GM18951 (cell line): Measurements from ENCODE around the gene GLI3.

Experiments used
- POLR2A ChIP-seq: IDR thresholded peaks from 4 replicates; pipeline ENCODE4 v1.6.1; 2011; ENCODE audit warnings: mild to moderate bottlenecking; ENCODE audit not compliant: insufficient read length, insufficient read depth; ENCODE audit errors: extremely low read depth
- in situ Hi-C: fragments of 300-500 bp; cut with MboI; formaldehyde crosslinking; loops from one replicate; pipeline ENCODE4 v1.12.0; 2022; ENCODE audit warnings: low sequenced_read_pairs, mixed read lengths, inconsistent platforms; ENCODE audit not compliant: unreplicated experiment

The GLI3 gene

GRCh38 chr7:41927380-41927779 is 309.6 kb downstream of the GLI3 start:
- in situ Hi-C loops, result no loop called here
- TF ChIP-seq POLR2A, result no peak

GRCh38 chr7:41925946-41926345 is 311.1 kb downstream of the GLI3 start:
- in situ Hi-C loops, result no loop called here
- no peak for TF ChIP-seq POLR2A

- in situ Hi-C loops, result no loop called here
- no peak for TF ChIP-seq POLR2A
Observed at GRCh38 chr7:41924796-41925195, 312.2 kb downstream of the GLI3 start.

DNA sequence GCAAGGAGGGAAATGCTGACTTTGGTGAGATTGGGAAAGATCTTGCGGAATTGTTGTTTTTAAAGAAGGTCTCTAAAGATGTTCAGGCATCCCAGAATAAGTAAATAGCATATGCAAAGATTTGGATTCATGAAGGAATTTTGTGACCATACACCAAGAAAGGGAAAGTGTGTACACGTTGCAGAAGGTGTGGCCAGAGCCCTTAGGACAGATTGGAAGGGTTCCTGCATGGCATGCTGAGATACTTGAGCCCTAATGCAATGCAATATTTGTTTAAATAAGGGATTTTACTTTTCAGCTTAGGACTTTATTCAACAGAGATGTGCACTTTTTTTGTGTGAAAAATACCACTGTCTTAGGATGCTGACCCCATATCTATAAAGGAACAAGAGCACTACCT is 314.6 kb downstream of the GLI3 start:
- in situ Hi-C loops, result no loop called here
- no peak for TF ChIP-seq POLR2A

GRCh38 chr7:41921453-41921981 is 315.5 kb downstream of the GLI3 start:
- TF ChIP-seq POLR2A, result no peak
- in situ Hi-C loops, result no loop called here

- in situ Hi-C loops, result no loop called here
- TF ChIP-seq POLR2A, result no peak
Observed at GRCh38 chr7:41918597-41918996, 318.4 kb downstream of the GLI3 start.

DNA sequence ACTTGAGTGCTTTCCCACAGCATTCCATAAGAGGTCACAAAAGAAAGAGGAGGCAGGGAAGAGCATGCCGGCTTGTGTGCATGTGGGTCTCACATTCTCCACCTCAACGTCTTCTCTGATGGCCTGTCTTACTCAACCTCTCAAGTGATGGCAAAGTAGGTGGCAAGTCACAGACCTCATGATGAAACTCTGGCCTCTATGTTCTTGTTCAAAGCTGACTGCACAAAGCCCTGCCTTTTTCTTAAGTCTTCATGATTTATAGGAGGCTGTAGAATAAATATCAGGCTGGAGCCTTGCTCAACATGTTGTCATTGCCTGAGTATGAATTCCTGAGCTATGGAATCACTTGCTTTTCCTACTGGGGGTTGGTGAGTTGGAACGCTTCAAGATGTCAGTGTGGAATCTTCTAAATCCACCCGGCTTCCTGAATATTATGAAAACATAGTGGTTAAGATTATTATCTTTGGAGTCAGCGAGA is 320.5 kb downstream of the GLI3 start:
- no peak for TF ChIP-seq POLR2A
- in situ Hi-C loops, result no loop called here

DNA sequence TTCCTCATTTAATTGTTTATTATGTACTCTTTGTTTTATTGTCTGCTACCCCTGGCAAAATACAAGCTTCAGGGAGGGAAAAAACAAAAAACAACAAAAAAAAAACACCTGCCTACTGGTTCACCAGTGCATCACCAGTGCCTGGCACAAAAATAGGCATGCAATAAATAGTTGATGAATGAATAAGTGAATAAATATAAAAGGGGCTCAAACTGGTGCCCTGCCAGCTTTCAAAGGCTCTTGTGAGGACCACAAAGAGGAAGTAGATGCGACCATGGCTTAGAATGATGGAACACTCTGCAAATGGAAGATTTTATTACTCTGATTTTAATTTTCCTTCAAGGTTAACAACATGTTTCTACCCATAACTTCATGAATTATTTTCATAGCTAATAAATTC is 321.1 kb downstream of the GLI3 start:
- TF ChIP-seq POLR2A, result no peak
- in situ Hi-C loops, result no loop called here

- in situ Hi-C loops, result no loop called here
- TF ChIP-seq POLR2A, result no peak
Observed at GRCh38 chr7:41912851-41913567, 324.0 kb downstream of the GLI3 start.

GRCh38 chr7:41912426-41912825 is 324.6 kb downstream of the GLI3 start:
- in situ Hi-C loops, result no loop called here
- TF ChIP-seq POLR2A, result no peak

DNA sequence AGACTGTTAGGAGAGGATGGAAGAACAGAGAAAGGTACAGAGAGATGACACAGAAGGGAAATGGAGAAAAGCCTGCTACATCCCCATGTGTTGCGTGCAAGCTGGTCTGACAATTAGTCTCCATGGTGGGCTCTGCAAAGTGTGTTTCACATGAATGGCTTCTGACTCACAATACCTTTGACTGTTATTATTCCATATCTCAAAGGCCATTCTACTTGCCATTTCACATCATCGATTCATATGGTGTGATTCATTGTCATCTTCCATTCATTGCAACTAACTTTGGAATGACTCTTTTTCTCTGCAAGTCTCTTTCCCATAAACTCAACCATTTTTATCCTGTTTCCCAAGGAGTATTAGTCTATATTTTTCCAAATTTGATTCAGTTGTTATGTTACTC is 325.2 kb downstream of the GLI3 start:
- no peak for TF ChIP-seq POLR2A
- in situ Hi-C loops, result no loop called here
